A549 (cell line): ENCODE data around the gene SNRPB2.

ENCODE experiments used
- CBX8 ChIP-seq: fragments of 200-600 bp; sonication (generic); IDR thresholded peaks from 2 replicates; pipeline ENCODE4 v1.6.1; 2016
- CHD2 ChIP-seq: fragments of 150-350 bp; IDR thresholded peaks from 2 replicates; pipeline ENCODE4 v1.6.1; 2014; ENCODE audit warnings: low read length; ENCODE audit not compliant: partially characterized antibody
- EP300 ChIP-seq, 2 experiments: fragments of >200 bp; sonication (Bioruptor Twin); formaldehyde crosslinking; IDR thresholded peaks; 2 replicates in 1 of 2; 3 replicates in 1 of 2; pipeline ENCODE4 v1.6.1; 2016 to 2017
- POLR2A ChIP-seq: IDR thresholded peaks from 2 replicates; pipeline ENCODE4 v1.6.1; 2012; ENCODE audit warnings: mild to moderate bottlenecking, low read length
- RARB ChIP-seq: fragments of 250-450 bp; sonication (Bioruptor Pico); IDR thresholded peaks from 2 replicates; pipeline ENCODE4 v1.8.0; 2021; ENCODE audit warnings: mild to moderate bottlenecking, moderate library complexity
- TF ChIP-seq, protein P1 (sequence below): fragments of >200 bp; sonication (Bioruptor Twin); formaldehyde crosslinking; IDR thresholded peaks from 3 replicates; pipeline ENCODE4 v1.5.1; 2016
- TF ChIP-seq, protein P2 (sequence below): IDR thresholded peaks from 2 replicates; pipeline ENCODE4 v1.6.1; 2012
- TF ChIP-seq, protein P3 (sequence below): IDR thresholded peaks from 2 replicates; pipeline ENCODE4 v1.6.1; 2012

DNA sequence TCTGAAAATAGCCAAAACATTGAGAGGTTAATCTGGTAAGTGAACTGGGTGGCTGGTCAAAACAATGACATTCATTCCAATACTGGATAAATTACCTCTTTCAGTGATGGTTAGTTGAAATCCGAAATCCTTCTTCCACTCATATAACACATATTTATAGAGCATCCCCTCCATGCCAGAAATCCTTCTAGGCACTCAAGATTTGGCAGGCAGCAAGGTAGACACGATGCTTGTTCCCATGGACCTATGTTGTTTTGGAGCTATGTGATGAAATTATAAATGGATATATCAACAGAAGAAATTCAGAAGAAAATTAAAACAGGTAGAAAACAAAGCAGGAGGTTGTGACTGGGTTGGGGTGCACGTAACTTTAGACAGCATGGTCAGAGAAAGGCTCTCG, 26.3 kb upstream of the SNRPB2 start:
- TF ChIP-seq CBX8: no peak
- TF ChIP-seq, protein P1, sequence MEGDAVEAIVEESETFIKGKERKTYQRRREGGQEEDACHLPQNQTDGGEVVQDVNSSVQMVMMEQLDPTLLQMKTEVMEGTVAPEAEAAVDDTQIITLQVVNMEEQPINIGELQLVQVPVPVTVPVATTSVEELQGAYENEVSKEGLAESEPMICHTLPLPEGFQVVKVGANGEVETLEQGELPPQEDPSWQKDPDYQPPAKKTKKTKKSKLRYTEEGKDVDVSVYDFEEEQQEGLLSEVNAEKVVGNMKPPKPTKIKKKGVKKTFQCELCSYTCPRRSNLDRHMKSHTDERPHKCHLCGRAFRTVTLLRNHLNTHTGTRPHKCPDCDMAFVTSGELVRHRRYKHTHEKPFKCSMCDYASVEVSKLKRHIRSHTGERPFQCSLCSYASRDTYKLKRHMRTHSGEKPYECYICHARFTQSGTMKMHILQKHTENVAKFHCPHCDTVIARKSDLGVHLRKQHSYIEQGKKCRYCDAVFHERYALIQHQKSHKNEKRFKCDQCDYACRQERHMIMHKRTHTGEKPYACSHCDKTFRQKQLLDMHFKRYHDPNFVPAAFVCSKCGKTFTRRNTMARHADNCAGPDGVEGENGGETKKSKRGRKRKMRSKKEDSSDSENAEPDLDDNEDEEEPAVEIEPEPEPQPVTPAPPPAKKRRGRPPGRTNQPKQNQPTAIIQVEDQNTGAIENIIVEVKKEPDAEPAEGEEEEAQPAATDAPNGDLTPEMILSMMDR: no peak
- TF ChIP-seq, protein P2, sequence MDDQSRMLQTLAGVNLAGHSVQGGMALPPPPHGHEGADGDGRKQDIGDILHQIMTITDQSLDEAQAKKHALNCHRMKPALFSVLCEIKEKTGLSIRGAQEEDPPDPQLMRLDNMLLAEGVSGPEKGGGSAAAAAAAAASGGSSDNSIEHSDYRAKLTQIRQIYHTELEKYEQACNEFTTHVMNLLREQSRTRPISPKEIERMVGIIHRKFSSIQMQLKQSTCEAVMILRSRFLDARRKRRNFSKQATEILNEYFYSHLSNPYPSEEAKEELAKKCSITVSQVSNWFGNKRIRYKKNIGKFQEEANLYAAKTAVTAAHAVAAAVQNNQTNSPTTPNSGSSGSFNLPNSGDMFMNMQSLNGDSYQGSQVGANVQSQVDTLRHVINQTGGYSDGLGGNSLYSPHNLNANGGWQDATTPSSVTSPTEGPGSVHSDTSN: no peak
- no peak for TF ChIP-seq RARB
- no peak for TF ChIP-seq POLR2A
- TF ChIP-seq EP300 (IDR thresholded peaks at IDR 0.05): no peak
- TF ChIP-seq, protein P3, sequence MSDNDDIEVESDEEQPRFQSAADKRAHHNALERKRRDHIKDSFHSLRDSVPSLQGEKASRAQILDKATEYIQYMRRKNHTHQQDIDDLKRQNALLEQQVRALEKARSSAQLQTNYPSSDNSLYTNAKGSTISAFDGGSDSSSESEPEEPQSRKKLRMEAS: no peak
- TF ChIP-seq CHD2: no peak
